Measurements from ENCODE around the gene TYRP1.

The TYRP1 gene

GRCh38 chr9:12698266-12698665, 5.1 kb downstream of the TYRP1 start:
- DNase-seq: no peak

- no peak for DNase-seq
Measured at GRCh38 chr9:12698986-12699385, 5.8 kb downstream of the TYRP1 start.

- DNase-seq: no peak
Measured at GRCh38 chr9:12699529-12699928, 6.3 kb downstream of the TYRP1 start.

- no peak for DNase-seq
Measured at GRCh38 chr9:12701126-12701525, 7.9 kb downstream of the TYRP1 start.

GRCh38 chr9:12702160-12702758, 9.1 kb downstream of the TYRP1 start:
- DNase-seq: no peak

GRCh38 chr9:12703996-12704395, 10.8 kb downstream of the TYRP1 start:
- no peak for DNase-seq

GRCh38 chr9:12705738-12706391, 12.7 kb downstream of the TYRP1 start:
- no peak for DNase-seq

GRCh38 chr9:12708562-12709298, 15.5 kb downstream of the TYRP1 start:
- no peak for DNase-seq

GRCh38 chr9:12712532-12712931, 19.3 kb downstream of the TYRP1 start:
- no peak for DNase-seq

- no peak for DNase-seq
Measured at GRCh38 chr9:12715268-12715667, 22.1 kb downstream of the TYRP1 start.

- DNase-seq: no peak
Measured at GRCh38 chr9:12716823-12717600, 23.8 kb downstream of the TYRP1 start.

- no peak for DNase-seq
Measured at GRCh38 chr9:12717907-12718306, 24.7 kb downstream of the TYRP1 start.

GRCh38 chr9:12718482-12719026, 25.4 kb downstream of the TYRP1 start:
- DNase-seq: no peak

GRCh38 chr9:12719431-12719830, 26.2 kb downstream of the TYRP1 start:
- DNase-seq: no peak

GRCh38 chr9:12720551-12720950, 27.4 kb downstream of the TYRP1 start:
- no peak for DNase-seq

- no peak for DNase-seq
Measured at GRCh38 chr9:12722131-12722530, 28.9 kb downstream of the TYRP1 start.

- DNase-seq: no peak
Measured at GRCh38 chr9:12723409-12724028, 30.3 kb downstream of the TYRP1 start.

GRCh38 chr9:12726795-12727194, 33.6 kb downstream of the TYRP1 start:
- DNase-seq: no peak

- DNase-seq: no peak
Measured at GRCh38 chr9:12730198-12730597, 37.0 kb downstream of the TYRP1 start.

- DNase-seq: no peak
Measured at GRCh38 chr9:12730927-12731326, 37.7 kb downstream of the TYRP1 start.

- no peak for DNase-seq
Measured at GRCh38 chr9:12732971-12733370, 39.8 kb downstream of the TYRP1 start.

GRCh38 chr9:12735665-12736064, 42.5 kb downstream of the TYRP1 start:
- no peak for DNase-seq

GRCh38 chr9:12737871-12738270, 44.7 kb downstream of the TYRP1 start:
- no peak for DNase-seq
